Measurements from ENCODE around the gene EPB41.
A peak's percentile ranks its signal among the peaks of the same experiment; 100 is the strongest.
"Not testable (repeated sequence)": the region's sequence is repeated elsewhere in the genome, so short reads cannot be mapped to it uniquely, and the experiment has no call there.

Gene EPB41

GRCh38 chr1:29112705-29113412, 198.5 kb downstream of the EPB41 start:
- DNase-seq (ENCODE audit: low spot score), result no peak

- DNase-seq (ENCODE audit: low spot score), result no peak
These were observed 199.2 kb downstream of the EPB41 start for GRCh38 chr1:29113413-29114117.

- no peak for DNase-seq (ENCODE audit: low spot score)
These were observed 200.3 kb downstream of the EPB41 start for GRCh38 chr1:29114654-29115053.

GRCh38 chr1:29117381-29117780, 203.0 kb downstream of the EPB41 start:
- no peak for DNase-seq (ENCODE audit: low spot score)

- no peak for DNase-seq (ENCODE audit: low spot score)
These were observed 205.0 kb downstream of the EPB41 start for GRCh38 chr1:29119121-29119929.

GRCh38 chr1:29120367-29120766, 206.0 kb downstream of the EPB41 start:
- DNase-seq (ENCODE audit: low spot score), result no peak

GRCh38 chr1:29120947-29121485, 206.6 kb downstream of the EPB41 start:
- no peak for DNase-seq (ENCODE audit: low spot score)

GRCh38 chr1:29121516-29121935, 207.2 kb downstream of the EPB41 start:
- no peak for DNase-seq (ENCODE audit: low spot score)

- no peak for DNase-seq (ENCODE audit: low spot score)
These were observed 207.7 kb downstream of the EPB41 start for GRCh38 chr1:29121936-29122681.

- DNase-seq (ENCODE audit: low spot score), result no peak
These were observed 208.3 kb downstream of the EPB41 start for GRCh38 chr1:29122682-29123052.

GRCh38 chr1:29123053-29123886, 208.9 kb downstream of the EPB41 start:
- no peak for DNase-seq (ENCODE audit: low spot score)

GRCh38 chr1:29123887-29124365, 209.6 kb downstream of the EPB41 start, which contains the start of gene TMEM200B:
TSS of gene TMEM200B (minus strand) at chr1:29123903. CDS start at chr1:29121828, 2,075 bp downstream.
- DNase-seq (ENCODE audit: low spot score), result no peak

GRCh38 chr1:29124366-29125236, 210.2 kb downstream of the EPB41 start:
- peak; percentile 54 for DNase-seq (ENCODE audit: low spot score)

GRCh38 chr1:29125237-29125641, 210.9 kb downstream of the EPB41 start:
- no peak for DNase-seq (ENCODE audit: low spot score)

GRCh38 chr1:29125788-29126187, 211.4 kb downstream of the EPB41 start:
- no peak for DNase-seq (ENCODE audit: low spot score)

- no peak for DNase-seq (ENCODE audit: low spot score)
These were observed 211.8 kb downstream of the EPB41 start for GRCh38 chr1:29126198-29126597.

GRCh38 chr1:29128739-29129138, 214.4 kb downstream of the EPB41 start:
- DNase-seq (ENCODE audit: low spot score), result no peak

- no peak for DNase-seq (ENCODE audit: low spot score)
These were observed 215.5 kb downstream of the EPB41 start for GRCh38 chr1:29129916-29130315.

- not testable (repeated sequence) for DNase-seq (ENCODE audit: low spot score)
These were observed 216.7 kb downstream of the EPB41 start for GRCh38 chr1:29131056-29131455.
